ENCODE results near the gene DDX54.

DNA sequence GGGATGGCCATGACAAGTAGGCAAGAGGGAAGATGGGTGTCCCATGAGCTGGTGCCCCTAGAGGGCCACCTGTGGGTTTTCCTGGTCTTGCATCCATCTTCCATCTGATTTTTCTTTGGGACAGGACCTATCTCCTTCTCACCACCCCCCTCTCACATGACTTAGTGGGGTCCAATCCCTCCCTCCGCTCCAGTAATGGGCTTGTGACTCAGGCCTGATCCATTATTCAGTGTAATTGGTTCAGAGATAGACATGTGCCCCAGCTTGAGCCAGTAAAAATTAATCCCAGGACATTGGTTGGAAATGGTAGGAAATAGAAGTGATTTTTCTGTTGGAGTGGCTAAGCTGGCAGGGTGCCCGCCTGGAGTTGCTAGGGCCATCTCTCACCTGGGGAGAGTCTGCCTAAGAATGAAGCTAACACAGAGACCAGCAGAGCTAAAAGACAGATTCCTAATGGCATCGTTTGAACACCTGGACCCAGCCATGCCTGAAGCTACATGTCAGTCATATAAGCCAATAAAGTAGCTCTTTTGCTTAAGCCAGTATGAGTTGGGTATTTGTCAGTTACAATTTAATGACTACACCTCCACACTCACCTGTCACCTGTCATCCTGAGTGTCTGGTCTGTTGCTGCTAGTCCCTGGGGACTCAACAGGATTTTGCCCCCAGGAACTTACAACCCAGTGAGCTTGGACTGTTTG is 64.5 kb downstream of the DDX54 start:
- TF ChIP-seq, protein P1, sequence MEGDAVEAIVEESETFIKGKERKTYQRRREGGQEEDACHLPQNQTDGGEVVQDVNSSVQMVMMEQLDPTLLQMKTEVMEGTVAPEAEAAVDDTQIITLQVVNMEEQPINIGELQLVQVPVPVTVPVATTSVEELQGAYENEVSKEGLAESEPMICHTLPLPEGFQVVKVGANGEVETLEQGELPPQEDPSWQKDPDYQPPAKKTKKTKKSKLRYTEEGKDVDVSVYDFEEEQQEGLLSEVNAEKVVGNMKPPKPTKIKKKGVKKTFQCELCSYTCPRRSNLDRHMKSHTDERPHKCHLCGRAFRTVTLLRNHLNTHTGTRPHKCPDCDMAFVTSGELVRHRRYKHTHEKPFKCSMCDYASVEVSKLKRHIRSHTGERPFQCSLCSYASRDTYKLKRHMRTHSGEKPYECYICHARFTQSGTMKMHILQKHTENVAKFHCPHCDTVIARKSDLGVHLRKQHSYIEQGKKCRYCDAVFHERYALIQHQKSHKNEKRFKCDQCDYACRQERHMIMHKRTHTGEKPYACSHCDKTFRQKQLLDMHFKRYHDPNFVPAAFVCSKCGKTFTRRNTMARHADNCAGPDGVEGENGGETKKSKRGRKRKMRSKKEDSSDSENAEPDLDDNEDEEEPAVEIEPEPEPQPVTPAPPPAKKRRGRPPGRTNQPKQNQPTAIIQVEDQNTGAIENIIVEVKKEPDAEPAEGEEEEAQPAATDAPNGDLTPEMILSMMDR (IDR thresholded peaks at IDR 0.05): no peak
- no peak for TF ChIP-seq ZFX (IDR thresholded peaks at IDR 0.05; ENCODE audit: borderline replicate concordance)

Measured in 22Rv1 (cell line).